Measurements from ENCODE around the gene CMC1. TPM values are rescaled to one million over a fixed set of nuclear protein-coding genes. Genes with fewer than 3 reads are reported as not detected.

CMC1 gene
- total and polyA plus RNA-seq, 9 of the 15 experiments (the other 6 are each of a cell fraction or from before 2014, with no cell fraction given), result 15.9 to 74.6 (median 48.9) TPM

DNA sequence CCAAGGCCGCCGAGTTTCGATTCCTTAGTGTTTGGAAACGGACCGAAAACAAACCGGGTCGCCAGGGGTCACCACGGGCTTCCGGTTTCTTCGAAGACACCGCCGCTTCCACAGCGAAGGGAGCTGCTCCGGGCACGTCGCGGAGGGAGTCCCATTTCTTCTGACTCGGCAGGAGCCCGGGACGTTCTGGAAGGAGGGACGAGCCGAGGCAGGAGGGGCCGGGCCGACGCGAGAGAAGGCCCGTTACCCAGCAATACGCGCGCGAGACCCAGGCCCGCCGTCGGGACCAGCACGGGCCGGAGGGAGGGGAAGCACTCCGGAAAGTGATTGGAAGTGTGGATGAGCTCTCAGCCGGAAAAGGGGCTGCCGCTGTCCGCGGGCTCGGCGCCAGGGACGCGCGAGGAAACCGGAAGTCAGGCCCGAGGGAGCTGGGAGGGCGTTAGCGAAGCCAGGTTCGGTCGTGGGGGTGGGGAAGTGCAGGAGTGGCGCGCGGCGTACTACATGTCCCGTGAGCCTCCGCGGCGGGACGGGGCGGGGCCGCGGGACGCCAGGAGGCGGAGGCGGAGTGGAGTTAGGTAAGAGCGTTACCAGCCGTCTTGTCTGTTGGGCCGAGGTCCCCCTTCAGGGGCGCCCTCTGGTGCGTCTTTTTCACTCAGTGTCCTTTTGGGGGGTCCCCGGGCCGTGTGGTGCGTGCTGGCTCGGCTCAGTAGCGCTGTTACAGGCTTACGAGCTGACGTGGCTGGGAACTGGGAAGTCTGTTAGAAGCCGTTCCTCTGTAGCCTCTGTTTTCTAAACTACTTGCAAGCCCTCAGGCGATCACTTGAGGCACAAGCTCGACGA lies 107.4 kb downstream of the CMC1 start, which contains the start of the genes AZI2 and ZCWPW2 (continued):
- TF ChIP-seq NFE2L1 (tag; IDR thresholded peaks at IDR 0.05; ENCODE audit: borderline replicate concordance, low read depth) (no peak), CREM (IDR thresholded peaks at IDR 0.05; ENCODE audit: low read depth) (peak; percentile 84), RNF2 (IDR thresholded peaks at IDR 0.05) (no peak; the same call in none of the 2 replicates), SETDB1 (IDR thresholded peaks at IDR 0.05; ENCODE audit: low read length) (peak; percentile 45), TOE1 (IDR thresholded peaks at IDR 0.05; ENCODE audit: borderline replicate concordance) (peak; percentile 56), TOE1 (CRISPR knock-in tag; IDR thresholded peaks at IDR 0.05; ENCODE audit: borderline replicate concordance, low read depth) (no peak), AFF1 (IDR thresholded peaks at IDR 0.05; ENCODE audit: low read depth in 1 of 2, partially characterized antibody in 2 of 2) (peak in 1 of 2 experiments; percentile 88), TRIM24 (IDR thresholded peaks at IDR 0.05) (peak in 1 of 2 experiments; percentile 69; a peak in 1 of 4 replicates), RBM22 (IDR thresholded peaks at IDR 0.05; ENCODE audit: low read depth, low read length, poor library complexity, severe bottlenecking) (peak; percentile 73), NKRF (IDR thresholded peaks at IDR 0.05; ENCODE audit: borderline replicate concordance) (0 out of 2 replicates have a peak, but pooled peaks have one; percentile 8), ZNF41 (CRISPR knock-in tag; conservative IDR thresholded peaks at IDR 0.05) (no peak), ZNF232 (CRISPR knock-in tag; IDR thresholded peaks at IDR 0.05) (no peak), ZNF561 (CRISPR knock-in tag; conservative IDR thresholded peaks at IDR 0.05) (no peak), MTA3 (IDR thresholded peaks at IDR 0.05; ENCODE audit: borderline replicate concordance) (0 out of 2 replicates have a peak, but pooled peaks have one; percentile 69), CCAR2 (IDR thresholded peaks at IDR 0.05; ENCODE audit: low read depth, low read length) (no peak), RBM39 (optimal IDR thresholded peaks at IDR 0.05; ENCODE audit: low read depth, low read length) (peak; percentile 23), GTF2F1 (IDR thresholded peaks at IDR 0.05; ENCODE audit: low read depth, low read length) (peak; percentile 37), CXXC5 (CRISPR knock-in tag; IDR thresholded peaks at IDR 0.05) (peak; percentile 93), IRF2 (CRISPR knock-in tag; IDR thresholded peaks at IDR 0.05) (no peak), NR3C1 (CRISPR knock-in tag; IDR thresholded peaks at IDR 0.05) (0 out of 2 replicates have a peak, but pooled peaks have one; percentile 25), ZNF785 (CRISPR knock-in tag; IDR thresholded peaks at IDR 0.05) (no peak)
- TF ChIP-seq, protein P1, sequence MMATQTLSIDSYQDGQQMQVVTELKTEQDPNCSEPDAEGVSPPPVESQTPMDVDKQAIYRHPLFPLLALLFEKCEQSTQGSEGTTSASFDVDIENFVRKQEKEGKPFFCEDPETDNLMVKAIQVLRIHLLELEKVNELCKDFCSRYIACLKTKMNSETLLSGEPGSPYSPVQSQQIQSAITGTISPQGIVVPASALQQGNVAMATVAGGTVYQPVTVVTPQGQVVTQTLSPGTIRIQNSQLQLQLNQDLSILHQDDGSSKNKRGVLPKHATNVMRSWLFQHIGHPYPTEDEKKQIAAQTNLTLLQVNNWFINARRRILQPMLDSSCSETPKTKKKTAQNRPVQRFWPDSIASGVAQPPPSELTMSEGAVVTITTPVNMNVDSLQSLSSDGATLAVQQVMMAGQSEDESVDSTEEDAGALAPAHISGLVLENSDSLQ (IDR thresholded peaks at IDR 0.05), result no peak
